ENCODE results near the gene ZFP3. TPM values are rescaled to one million over a fixed set of nuclear protein-coding genes. Genes with fewer than 3 reads are reported as not detected.
"Not testable (repeated sequence)": the region's sequence is repeated elsewhere in the genome, so short reads cannot be mapped to it uniquely, and the experiment has no call there.

The ZFP3 gene
- total RNA-seq, 1 donor = 3.6 TPM

GRCh38 chr17:5120036-5120435, 41.8 kb downstream of the ZFP3 start:
- H3K27me3 ChIP-seq (ENCODE audit: insufficient read depth, low read length) = peaks cover 37% of the 10 kb centered on the region
- DNase-seq (ENCODE audit: insufficient read length, low spot score, missing footprints) = no peak

GRCh38 chr17:5120436-5121185, 42.3 kb downstream of the ZFP3 start:
- not testable (repeated sequence) for H4K20me1 ChIP-seq (ENCODE audit: insufficient read depth, low read length); H3K27ac ChIP-seq (ENCODE audit: low read depth, low read length); H3K4me2 ChIP-seq (ENCODE audit: insufficient read depth, low read length); H3K79me2 ChIP-seq (ENCODE audit: insufficient read depth, low read length); H3K4me1 ChIP-seq (ENCODE audit: insufficient read depth, low read length); H3K36me3 ChIP-seq (ENCODE audit: insufficient read depth, low read length); DNase-seq (ENCODE audit: insufficient read length, low spot score, missing footprints); H3K9me3 ChIP-seq (ENCODE audit: low read depth, low read length); H3K4me3 ChIP-seq (ENCODE audit: insufficient read depth, low read length); H2AFZ ChIP-seq (ENCODE audit: low read length)
- H3K27me3 ChIP-seq (ENCODE audit: insufficient read depth, low read length) = peaks cover 34% of the 10 kb centered on the region

More at GRCh38 chr17:5120036-5120435, 41.8 kb downstream of the ZFP3 start:
- H3K36me3 ChIP-seq (ENCODE audit: insufficient read depth, low read length) = no peaks in the 10 kb centered on the region
- H3K4me1 ChIP-seq (ENCODE audit: insufficient read depth, low read length) = no peaks in the 10 kb centered on the region
- H3K9me3 ChIP-seq (ENCODE audit: low read depth, low read length) = no peaks in the 10 kb centered on the region
- no peak overlapping the region for H2AFZ ChIP-seq (ENCODE audit: low read length)
- H3K4me2 ChIP-seq (ENCODE audit: insufficient read depth, low read length) = no peak overlapping the region
- H3K79me2 ChIP-seq (ENCODE audit: insufficient read depth, low read length) = no peaks in the 10 kb centered on the region
- no peak overlapping the region for H3K27ac ChIP-seq (ENCODE audit: low read depth, low read length)
- H3K4me3 ChIP-seq (ENCODE audit: insufficient read depth, low read length) = no peak overlapping the region
- TF ChIP-seq CTCF (IDR thresholded peaks at IDR 0.05; ENCODE audit: extremely low read depth, low read depth, low read length) = no peak
- no peaks in the 10 kb centered on the region for H4K20me1 ChIP-seq (ENCODE audit: insufficient read depth, low read length)

GRCh38 chr17:5121186-5121841, 43.0 kb downstream of the ZFP3 start:
- Histone ChIP-seq H3K4me2 (ENCODE audit: insufficient read depth, low read length) (no peak overlapping the region), H3K4me1 (ENCODE audit: insufficient read depth, low read length) (no peaks in the 10 kb centered on the region), H4K20me1 (ENCODE audit: insufficient read depth, low read length) (no peaks in the 10 kb centered on the region), H3K27me3 (ENCODE audit: insufficient read depth, low read length) (peaks cover 27% of the 10 kb centered on the region), H3K9me3 (ENCODE audit: low read depth, low read length) (no peaks in the 10 kb centered on the region), H3K79me2 (ENCODE audit: insufficient read depth, low read length) (no peaks in the 10 kb centered on the region), H3K36me3 (ENCODE audit: insufficient read depth, low read length) (no peaks in the 10 kb centered on the region), H2AFZ (ENCODE audit: low read length) (no peak overlapping the region), H3K27ac (ENCODE audit: low read depth, low read length) (no peak overlapping the region), H3K4me3 (ENCODE audit: insufficient read depth, low read length) (no peak overlapping the region)
- DNase-seq (ENCODE audit: insufficient read length, low spot score, missing footprints) = no peak
- no peak for TF ChIP-seq CTCF (IDR thresholded peaks at IDR 0.05; ENCODE audit: extremely low read depth, low read depth, low read length)

GRCh38 chr17:5122056-5122455, 43.8 kb downstream of the ZFP3 start:
- H2AFZ ChIP-seq (ENCODE audit: low read length) = not testable (repeated sequence)
- H3K4me2 ChIP-seq (ENCODE audit: insufficient read depth, low read length) = peak overlapping the region; percentile 71

More at GRCh38 chr17:5122056-5122455, 43.8 kb downstream of the ZFP3 start:
- H3K4me1 ChIP-seq (ENCODE audit: insufficient read depth, low read length); H3K9me3 ChIP-seq (ENCODE audit: low read depth, low read length); H3K27ac ChIP-seq (ENCODE audit: low read depth, low read length); H3K36me3 ChIP-seq (ENCODE audit: insufficient read depth, low read length); DNase-seq (ENCODE audit: insufficient read length, low spot score, missing footprints); H3K79me2 ChIP-seq (ENCODE audit: insufficient read depth, low read length); H4K20me1 ChIP-seq (ENCODE audit: insufficient read depth, low read length): not testable (repeated sequence)
- H3K4me3 ChIP-seq (ENCODE audit: insufficient read depth, low read length) = peak overlapping the region; percentile 56
- H3K27me3 ChIP-seq (ENCODE audit: insufficient read depth, low read length) = peaks cover 21% of the 10 kb centered on the region
